ENCODE data around the gene DBNDD1.
A peak's percentile ranks its signal among the peaks of the same experiment; 100 is the strongest.

The DBNDD1 gene

GRCh38 chr16:90034504-90034903 is 15.2 kb upstream of the DBNDD1 start:
- DNase-seq, result no peak

- no peak for DNase-seq
These were observed 14.1 kb upstream of the DBNDD1 start for GRCh38 chr16:90033387-90033786.

GRCh38 chr16:90032674-90033331 is 13.5 kb upstream of the DBNDD1 start:
- DNase-seq, result no peak

GRCh38 chr16:90031931-90032673 is 12.8 kb upstream of the DBNDD1 start:
- no peak for DNase-seq

- DNase-seq, result no peak
These were observed 12.1 kb upstream of the DBNDD1 start for GRCh38 chr16:90031186-90031930.

- DNase-seq, result no peak
These were observed 9.7 kb upstream of the DBNDD1 start for GRCh38 chr16:90028985-90029384.

GRCh38 chr16:90027611-90028010 is 8.4 kb upstream of the DBNDD1 start:
- no peak for DNase-seq

GRCh38 chr16:90026135-90026534 is 6.9 kb upstream of the DBNDD1 start:
- DNase-seq, result no peak

- DNase-seq, result no peak
These were observed 3.8 kb upstream of the DBNDD1 start for GRCh38 chr16:90023078-90023447.

GRCh38 chr16:90022209-90023077 is 3.2 kb upstream of the DBNDD1 start:
- DNase-seq, result peak; percentile 75 to 77

GRCh38 chr16:90020838-90021382 is 1.7 kb upstream of the DBNDD1 start:
- DNase-seq, result no peak

GRCh38 chr16:90020260-90020837 is 1.1 kb upstream of the DBNDD1 start:
- no peak for DNase-seq

GRCh38 chr16:90019543-90020259 is 445 bp upstream of the DBNDD1 start:
- DNase-seq, result peak; percentile 47 to 49

GRCh38 chr16:90018297-90018651 is 982 bp downstream of the DBNDD1 start:
- no peak for DNase-seq

- DNase-seq, result no peak
These were observed 2.8 kb downstream of the DBNDD1 start for GRCh38 chr16:90016339-90016950.

- no peak for DNase-seq
These were observed 3.5 kb downstream of the DBNDD1 start for GRCh38 chr16:90015586-90016338.

GRCh38 chr16:90012991-90013745 is 6.1 kb downstream of the DBNDD1 start:
- DNase-seq, result no peak

GRCh38 chr16:90011908-90012501 is 7.3 kb downstream of the DBNDD1 start:
- no peak for DNase-seq

GRCh38 chr16:90011508-90011819 is 7.8 kb downstream of the DBNDD1 start:
- DNase-seq, result no peak

All from activated CD4-positive, alpha-beta T cell treated with anti-CD3 and anti-CD28 coated beads for 4 hours (primary cell).